Umbilical cord (tissue), 2 donors: ENCODE results near the gene TMC3. TPM values are rescaled to one million over a fixed set of nuclear protein-coding genes. Genes with fewer than 3 reads are reported as not detected.
"Not testable (repeated sequence)": the region's sequence is repeated elsewhere in the genome, so short reads cannot be mapped to it uniquely, and the experiment has no call there.

Experiments used
- DNase-seq: peaks from one replicate; pipeline ENCODE4 v3.0.0-alpha.2; 2015; ENCODE audit warnings: low spot score
- total RNA-seq: library from RNA; depleted of rRNA; stranded (reverse); fragments of >200 nt; gene quantifications from one replicate; pipeline ENCODE4 v1.2.3, GENCODE V29; 2014; ENCODE audit warnings: low replicate concordance; ENCODE audit not compliant: insufficient read depth

Gene TMC3
- total RNA-seq = 0.48 TPM

DNA sequence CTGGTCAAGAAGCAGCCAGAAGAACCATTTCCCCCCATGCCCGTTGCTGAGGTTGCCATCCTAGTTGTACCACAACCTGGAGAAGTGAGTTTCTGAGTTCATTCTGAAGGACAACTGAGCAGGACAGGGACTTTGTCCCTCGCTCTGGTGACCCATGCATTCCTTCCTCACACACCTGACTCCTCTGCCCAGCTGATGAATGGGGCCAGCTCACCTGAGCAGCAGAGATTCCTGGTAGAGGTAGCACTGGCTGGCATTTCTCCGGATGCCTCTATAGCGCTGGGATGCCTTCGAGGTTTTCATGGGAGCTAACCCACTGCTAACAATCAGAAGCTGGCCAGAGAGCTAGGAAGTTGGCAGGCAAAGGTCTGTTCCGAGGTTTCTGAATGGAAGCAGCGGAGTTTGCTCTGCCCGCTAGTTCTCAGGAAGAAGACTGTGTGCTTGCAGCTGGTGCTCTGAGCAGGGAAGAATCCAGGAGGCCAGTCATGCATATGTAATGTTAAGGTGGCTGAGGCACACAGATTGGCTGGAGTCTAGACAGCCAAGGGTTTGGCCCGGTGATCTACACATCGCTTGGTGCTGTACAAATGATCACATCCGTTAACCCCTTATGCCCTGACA is at the start of gene TMC3:
Gene TMC3 (minus strand): TSS at position 439 of the 621 bp plus-strand sequence. CDS start 136 bp downstream, at position 303.
- no peak for DNase-seq

DNA sequence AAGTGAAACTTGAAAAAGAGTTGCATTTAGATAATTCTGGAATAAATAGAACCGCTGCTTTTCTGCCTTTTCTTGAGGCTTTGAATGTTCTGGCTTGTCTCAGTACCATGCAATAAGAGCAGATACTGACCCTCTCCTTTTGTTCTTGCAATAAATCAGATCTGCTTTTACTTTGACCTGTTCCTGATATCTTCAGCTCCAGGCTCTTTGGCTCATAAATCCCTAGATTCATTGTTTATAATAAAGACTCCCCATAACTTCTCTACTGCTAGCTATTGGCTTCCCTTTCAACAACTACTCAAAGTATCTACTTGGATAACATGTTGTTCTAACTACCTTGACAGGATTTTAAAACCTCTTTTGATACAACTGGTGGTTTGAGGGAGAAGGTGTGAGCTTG is 47.4 kb upstream of the TMC3 start:
- no peak for DNase-seq

DNA sequence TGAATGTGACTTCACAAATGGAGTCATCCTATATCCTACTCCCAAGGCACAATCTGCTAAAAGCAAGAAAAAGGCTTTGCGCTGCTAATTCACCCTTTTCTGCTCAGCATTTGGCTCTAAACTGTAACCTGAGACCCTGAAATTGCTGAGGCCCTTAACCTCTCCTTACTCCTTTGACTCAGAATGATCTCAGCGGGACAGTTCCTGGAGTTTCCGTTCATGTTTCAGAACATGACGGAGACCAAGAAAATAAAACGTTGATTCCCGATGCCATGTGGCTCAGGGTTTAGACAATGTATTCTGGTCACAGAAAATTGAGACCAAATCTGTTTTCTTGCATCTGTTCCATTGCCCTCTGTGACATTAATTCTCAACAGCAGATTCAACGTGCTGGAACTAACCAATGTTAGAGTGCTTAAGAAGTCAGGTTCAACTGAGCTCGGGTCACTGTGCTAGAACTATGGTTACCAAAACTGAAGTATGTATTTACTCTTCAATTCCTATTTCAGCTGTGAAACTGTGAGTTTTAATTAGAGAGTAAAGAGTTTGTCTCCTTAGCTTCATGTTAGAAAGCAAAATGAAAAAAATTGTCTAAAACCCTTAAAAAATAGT is 45.4 kb upstream of the TMC3 start:
- DNase-seq = peak; percentile 10

DNA sequence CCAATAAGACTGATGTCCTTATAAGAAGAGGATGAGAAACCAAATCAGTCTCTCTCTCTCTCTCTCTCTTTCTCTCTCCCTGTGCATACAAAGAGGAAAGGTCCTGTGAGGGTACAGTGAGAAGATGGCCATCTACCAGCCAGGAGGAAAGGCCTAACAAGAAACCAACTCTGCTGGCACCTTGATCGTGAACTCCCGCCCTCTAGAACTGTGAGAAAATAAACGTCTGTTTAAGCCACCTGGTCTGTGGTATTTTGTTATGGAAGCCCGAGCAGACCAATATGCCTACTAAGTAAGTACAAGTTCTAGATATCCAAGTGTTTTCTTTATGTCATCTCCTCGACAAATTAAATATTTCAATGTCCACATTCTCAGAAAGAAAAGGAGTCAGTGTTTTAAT is 44.9 kb upstream of the TMC3 start:
- DNase-seq = no peak

DNA sequence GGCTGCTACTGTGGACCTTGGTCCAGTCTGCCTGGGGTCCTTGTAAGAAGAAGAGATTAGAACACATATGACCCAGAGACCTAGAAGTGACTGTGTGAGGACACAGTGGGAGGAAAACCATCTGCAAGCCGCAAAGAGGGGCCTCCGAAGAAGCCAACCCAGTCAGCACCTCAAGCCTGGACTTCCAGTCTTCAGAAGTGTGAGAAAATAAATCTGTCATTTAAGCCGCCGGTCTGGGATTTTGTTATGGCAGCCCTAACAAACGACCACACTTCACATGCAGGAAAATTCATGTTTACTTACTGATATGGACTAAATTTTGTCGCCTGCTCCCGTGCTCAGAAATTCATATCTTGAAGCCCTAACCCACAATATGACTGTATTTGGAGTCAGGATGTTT is 44.4 kb upstream of the TMC3 start:
- DNase-seq = no peak

DNA sequence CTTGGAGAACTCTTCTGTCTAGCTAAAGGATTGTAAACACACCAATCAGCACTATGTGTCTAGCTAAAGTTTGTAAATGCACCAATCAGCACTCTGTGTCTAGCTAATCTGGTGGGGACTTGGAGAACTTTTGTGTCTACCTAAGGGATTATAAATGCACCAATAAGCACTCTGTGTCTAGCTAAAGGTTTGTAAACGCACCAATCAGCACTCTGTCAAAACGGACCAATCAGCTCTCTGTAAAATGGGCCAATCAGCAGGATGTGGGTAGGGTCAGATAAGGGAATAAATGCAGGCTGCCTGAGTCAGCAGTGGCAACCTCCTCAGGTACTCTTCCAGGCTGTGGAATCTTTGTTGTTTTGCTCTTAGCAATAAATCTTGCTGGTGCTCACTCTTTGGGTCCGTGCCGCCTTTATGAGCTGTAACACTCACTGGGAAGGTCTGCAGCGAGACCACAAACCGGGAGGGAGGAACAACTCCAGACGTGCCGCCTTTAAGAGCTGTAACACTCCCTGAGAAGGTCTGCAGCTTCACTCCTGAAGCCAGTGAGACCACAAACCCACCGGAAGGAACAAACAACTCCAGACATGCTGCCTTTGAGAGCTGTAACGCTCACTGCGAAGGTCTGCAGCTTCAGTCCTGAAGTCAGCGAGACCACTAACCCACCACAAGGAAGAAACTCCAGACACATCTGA is 40.4 kb upstream of the TMC3 start:
- not testable (repeated sequence) for DNase-seq

DNA sequence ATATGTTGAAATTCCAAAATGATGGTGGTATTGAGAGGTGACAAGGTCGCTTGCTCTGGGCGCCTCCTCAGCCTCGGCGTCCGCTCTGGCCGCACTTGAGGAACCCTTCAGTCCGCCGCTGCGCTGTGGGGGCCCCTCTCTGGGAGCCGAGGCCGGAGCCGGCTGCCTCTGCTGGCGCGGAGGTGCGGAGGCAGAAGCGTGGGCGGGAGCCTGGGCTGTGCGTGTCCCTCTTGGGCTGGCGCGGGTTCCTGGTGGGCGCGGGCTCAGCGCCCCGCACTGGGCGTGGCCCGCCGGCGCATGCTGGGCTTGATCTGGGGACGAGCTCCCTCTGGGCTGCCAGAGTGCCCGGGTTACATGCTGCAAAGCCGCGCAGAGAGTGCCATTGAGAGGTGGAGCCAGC is 39.8 kb upstream of the TMC3 start:
- DNase-seq = no peak

DNA sequence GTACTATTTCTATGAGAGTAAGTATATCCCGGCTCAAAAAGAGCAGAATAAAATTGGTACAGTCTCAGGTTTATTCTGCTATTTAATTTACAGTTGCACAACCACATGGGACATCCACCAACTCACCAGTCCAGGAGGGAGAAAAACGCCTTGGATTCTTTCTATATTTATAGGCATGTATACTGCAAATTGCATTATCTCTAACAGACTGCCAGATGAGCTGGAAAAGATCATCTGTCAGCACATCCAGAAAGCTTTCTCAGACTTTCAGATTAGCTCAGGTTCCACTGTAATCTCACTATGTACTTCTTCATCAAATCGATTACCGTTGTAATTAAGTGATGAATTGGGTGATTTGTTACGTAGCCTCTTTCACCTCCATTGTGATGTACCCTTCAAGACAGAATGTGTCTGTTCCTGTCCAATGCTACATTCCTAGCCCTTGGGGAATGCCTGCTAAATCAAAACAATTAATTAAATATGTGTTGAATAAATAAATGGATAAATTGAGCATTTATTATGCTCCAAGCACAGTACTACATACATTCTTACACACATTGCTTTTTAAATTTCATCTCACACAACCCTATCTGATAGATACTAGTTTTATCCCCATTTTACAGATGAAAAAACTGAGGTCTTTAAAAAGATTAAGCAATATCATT is 38.1 kb upstream of the TMC3 start:
- DNase-seq = peak; percentile 66

DNA sequence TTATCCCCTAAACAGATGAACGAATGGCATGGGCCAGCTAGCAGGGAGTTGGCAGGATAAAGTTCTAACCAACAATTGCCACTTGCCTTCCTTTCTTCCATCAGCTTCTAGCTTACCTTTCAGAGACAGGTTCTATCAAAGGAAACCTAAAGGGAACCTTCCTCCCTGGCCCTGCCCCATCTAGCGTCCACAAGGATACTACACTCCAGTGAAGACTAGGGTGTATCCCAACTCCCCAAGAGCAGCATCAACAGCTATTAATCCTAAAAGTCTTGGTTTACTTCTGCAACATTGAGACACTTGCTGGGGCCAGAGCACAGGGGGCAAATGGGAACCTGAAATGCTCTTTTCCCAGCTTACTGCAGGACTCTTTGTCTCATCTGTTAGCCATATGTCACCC is 37.0 kb upstream of the TMC3 start:
- no peak for DNase-seq

DNA sequence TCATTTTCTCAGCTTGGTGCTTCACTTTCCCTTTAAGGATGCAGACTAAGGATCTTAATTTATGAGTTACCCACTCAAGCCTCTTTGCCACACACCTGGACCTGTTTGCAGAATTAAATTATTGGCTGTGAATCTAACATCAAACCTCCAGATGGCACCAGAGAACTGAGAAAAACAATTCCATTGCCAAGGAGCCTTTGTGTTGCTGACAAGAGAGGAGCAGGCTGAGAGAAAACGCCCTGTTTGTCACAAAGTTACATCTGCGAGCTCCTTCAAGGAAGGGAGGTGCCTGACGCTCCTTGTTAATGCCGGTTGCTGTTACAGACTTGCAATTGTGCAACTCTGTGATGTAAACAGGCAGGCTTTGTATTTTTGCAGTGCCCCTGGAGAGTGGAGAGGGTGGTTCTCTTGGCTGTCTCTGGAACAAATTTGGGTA is 36.3 kb upstream of the TMC3 start:
- peak; percentile 91 for DNase-seq

DNA sequence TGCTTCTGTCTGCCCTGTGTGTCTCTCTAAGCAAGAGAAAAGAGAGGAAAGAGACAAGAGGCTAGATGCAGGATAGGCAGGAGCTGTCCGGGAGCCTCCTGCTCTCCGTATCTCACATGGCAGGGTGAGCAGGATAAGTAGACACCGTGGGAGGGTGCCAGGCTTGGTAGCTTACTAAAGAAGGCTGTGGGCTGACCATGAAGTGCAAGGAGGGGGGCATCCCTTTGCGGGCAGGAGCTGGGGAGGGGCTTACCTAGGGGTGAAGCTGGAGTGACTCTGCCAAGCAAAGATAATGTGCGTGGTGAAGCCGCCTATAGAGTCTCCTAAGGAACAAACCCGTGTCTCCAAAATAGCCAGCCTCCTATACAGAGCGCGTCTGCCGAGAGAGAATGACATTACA is 33.7 kb upstream of the TMC3 start:
- no peak for DNase-seq

DNA sequence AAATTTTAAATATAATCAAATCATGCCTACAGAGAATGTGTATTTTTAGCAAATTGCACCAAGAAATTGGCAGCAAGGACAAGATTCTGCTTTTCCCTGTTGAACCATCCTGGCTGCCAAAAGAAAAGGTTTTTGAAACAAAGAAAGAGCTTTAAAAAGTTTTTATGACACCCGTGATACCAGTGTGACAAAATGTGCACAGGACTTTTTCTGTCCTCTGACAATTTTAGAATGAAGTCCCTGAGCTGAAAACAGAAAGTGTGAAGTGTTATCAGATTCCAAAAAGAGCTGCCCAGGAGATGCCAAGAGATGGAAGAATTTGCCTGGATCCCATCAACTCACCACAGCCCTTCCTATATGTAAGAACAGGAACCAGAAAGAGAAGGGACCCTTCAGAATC is 33.2 kb upstream of the TMC3 start:
- no peak for DNase-seq

DNA sequence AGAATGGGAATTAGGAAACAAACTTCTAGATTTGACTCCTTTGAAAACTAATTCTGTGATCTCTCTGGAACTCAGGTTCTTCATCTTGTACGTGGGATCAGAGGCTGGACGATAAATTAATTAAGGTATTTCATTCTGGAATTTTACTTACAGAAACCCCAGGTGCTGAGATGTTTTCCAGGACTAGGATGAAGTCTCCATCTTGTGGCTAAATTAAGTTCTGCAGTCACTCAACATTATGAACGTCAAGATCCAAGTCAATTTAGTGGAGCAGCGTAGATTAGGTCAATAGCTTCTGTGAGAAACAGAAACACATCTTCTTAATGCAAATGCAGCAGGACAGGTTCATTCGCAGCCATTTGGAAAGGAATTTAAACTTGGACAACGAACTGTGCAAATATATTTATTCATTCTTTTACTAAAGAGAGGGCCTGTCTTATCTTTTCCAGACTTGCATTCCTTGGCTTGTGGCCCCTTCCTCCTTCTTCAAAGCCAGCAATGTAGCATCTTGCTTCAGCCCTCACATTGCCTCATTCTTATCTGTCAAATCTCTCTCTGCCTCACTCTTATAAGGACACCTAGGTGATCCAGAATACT is 26.7 kb upstream of the TMC3 start:
- DNase-seq = peak; percentile 52

DNA sequence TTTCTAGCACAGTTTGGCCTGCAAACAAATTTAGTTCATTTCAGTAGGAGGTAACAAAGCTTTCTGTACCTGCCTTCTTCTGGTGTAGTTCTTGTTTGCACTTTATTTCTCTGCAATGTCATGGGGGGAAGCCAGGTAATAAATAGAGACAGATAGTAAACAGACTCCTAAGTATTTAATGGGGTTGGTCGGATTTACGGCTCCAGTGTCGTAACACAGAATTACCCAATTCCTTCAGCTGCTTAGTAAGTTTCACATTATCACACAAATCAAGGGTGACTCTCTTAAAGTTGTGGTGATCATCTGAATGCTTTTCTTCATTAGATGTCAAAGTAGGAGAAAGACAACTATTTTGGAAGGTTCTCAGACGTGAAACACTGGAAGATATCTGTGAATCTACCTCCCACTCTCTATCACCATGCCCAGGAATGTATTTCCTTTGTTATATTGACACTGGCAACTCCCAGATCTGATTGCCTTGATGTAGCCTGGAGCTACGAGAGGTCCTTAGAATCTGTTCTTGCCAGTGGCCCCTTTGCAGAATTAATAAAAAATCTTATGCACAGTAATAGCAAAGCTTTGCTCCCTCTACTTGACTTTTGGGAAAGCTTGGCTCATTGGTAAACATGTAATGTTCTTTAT is 25.0 kb upstream of the TMC3 start:
- DNase-seq = peak; percentile 12

DNA sequence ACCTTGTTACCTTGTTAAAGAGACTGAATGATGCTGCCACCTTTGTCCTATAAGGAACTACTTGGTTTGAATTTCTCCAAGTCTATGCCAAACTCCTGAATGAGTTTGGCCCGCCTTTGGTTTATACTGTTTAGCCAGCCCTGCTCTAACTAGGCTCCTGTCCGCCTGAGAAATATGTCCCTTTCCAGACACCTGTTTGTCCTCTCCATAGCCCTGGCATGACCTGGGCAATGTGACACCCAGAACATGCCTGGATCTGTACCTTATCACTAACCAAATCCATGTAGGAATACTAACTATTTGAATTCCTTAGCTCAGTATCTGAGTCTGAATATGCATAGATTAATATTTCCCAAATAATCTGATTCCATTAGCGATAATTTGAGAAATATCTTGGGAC is 24.4 kb upstream of the TMC3 start:
- no peak for DNase-seq

DNA sequence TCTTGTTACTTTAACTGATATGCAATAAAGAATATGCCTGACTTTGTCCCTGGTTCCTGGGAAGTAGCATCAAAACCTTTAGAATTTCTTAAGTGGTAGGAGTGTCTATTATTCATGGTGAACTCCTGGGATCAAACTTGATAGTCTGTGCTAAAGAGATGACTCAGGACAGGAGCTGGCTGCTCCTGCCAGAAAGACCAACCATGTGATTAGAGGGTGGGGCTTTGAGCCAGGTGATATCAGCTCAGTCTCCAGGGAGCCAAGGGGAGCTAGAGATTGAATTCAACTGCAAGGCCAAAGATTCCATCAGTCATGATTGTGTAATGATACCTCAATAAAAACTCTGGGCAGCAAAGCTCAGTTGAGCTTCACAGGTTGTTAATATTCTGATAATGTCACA is 20.6 kb upstream of the TMC3 start:
- DNase-seq = no peak

DNA sequence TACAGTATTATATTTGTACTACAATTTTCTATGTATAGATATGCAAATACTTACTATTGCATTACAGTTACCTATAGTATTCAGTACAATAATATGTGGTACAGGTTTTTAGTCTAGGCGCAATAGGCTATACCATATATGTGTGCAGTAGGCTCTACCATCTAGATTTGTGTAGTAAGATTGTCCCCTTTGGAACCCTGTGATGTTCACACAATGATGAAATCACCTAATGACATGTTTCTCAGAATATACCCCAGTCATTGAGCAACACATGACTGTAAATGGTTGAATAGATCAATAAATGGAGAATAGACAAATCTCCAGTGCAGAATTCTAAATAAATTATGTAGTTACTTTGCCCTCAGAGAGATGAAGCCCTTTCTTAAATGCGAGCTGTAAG is 17.6 kb upstream of the TMC3 start:
- no peak for DNase-seq

DNA sequence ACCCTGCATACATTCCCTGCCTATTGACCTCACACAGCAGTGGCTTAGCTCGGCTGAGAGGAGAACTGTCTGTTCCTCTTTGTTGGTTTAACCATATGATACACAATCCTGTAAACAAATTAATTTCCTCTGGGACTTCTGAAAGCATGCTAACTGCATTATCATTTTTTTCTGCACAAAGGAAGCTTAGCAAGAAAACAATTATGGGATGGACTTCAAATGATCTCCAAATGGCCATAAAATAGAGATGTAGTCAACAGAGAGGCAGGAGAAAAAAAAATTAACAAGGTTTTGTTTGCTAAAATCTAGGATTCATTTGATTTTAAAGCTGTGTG is 14.4 kb upstream of the TMC3 start:
- DNase-seq = no peak

DNA sequence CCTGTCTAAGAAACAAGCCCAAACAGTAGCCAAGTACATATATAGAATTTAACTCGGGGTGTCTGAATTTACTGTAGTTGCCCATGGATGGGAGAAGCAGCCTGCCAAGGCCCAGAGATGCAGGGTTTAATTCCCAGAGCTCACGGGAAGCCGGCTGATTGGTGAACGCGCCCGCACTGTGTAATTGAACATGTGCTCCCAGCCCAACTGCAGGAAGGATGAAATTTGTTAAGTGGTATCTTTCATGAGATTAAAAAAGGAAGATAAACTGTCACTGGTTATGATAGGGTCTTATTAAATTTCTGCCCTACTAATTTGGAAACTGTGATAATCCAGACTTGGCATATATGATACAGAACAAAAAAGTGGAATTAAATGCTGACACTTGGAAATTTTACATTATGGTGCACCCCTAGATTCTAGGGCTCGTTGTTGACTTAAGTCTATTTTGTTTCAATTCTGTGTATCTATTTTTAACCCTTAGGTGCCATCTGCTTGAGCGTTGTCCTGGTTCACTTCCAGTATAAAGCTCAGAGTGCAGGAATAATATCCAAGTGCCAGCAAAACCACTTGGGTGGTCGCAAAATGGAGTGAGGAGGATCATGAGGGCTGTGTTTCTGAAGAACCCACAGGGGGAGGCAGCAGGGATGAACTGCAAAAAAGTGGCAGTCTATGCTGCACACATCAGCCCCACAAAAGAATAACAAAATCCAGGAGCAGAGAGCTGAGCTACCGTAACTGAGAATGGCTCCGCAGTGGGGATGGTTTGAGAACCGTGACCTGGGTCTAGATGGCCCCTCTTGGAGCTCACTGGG is 13.8 kb upstream of the TMC3 start:
- no peak for DNase-seq

DNA sequence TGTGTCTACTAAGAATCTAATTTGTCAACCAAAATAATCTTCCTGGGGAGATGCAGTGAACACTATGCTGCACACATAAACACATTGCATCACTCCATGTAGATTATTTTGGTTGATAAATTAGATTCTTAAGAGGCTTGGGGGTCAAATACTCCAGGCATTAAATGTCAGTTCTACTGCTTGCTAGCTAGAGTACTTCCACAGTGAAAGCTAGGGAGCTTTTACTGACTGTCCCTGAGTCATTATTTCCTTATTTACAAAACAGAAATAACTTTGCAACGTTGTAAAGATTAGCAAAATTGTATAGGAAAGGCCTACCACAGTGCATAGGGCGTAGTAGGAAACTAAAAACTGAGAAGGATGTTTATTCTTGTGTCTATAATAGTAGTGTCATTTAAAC is 12.9 kb upstream of the TMC3 start:
- DNase-seq = no peak

DNA sequence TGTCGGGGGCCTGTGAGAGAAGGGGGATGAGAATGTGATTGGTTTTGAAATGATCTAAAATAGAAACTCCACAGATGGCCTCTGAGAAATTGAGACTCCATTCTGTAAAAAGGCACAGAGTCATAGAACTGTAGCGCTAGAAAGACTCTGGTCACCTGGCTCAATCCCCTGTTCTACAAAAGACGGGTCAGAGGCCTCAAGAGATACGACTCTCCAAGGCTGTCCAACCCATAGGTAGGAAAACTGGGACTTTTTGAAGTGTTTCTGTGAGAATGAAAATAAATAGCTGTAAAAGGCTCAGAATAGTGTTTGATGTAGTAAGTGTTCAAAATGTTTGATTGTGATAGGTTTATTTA is 11.7 kb upstream of the TMC3 start:
- no peak for DNase-seq
